Breast epithelium (tissue), 3 donors: ENCODE measurements around the gene MEIOSIN.

Experiments
- POLR2A ChIP-seq: fragments of 450-650 bp; IDR thresholded peaks from one replicate; pipeline ENCODE4 v1.6.1; 2016; ENCODE audit warnings: antibody characterized with exemption, mild to moderate bottlenecking, moderate library complexity
- TF ChIP-seq, protein P1 (sequence below), 3 donors: fragments of 450-650 bp; IDR thresholded peaks; one replicate each; pipeline ENCODE4 v1.5.1; 2016 to 2017; ENCODE audit warnings: antibody characterized with exemption in 3 of 3, mild to moderate bottlenecking in 3 of 3, moderate library complexity in 3 of 3

GRCh38 chr19:45717131-45717982, 15.9 kb upstream of the MEIOSIN start:
- TF ChIP-seq, protein P1, sequence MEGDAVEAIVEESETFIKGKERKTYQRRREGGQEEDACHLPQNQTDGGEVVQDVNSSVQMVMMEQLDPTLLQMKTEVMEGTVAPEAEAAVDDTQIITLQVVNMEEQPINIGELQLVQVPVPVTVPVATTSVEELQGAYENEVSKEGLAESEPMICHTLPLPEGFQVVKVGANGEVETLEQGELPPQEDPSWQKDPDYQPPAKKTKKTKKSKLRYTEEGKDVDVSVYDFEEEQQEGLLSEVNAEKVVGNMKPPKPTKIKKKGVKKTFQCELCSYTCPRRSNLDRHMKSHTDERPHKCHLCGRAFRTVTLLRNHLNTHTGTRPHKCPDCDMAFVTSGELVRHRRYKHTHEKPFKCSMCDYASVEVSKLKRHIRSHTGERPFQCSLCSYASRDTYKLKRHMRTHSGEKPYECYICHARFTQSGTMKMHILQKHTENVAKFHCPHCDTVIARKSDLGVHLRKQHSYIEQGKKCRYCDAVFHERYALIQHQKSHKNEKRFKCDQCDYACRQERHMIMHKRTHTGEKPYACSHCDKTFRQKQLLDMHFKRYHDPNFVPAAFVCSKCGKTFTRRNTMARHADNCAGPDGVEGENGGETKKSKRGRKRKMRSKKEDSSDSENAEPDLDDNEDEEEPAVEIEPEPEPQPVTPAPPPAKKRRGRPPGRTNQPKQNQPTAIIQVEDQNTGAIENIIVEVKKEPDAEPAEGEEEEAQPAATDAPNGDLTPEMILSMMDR (IDR thresholded peaks at IDR 0.05), result peak in 2 of 3 donors; percentile 13 to 15
- TF ChIP-seq POLR2A, result peak; percentile 45
